Panc1 (cell line): ENCODE measurements around the gene HTR1E.

ENCODE experiments used
- CTCF ChIP-seq: fragments of 450-650 bp; IDR thresholded peaks from 2 replicates; pipeline ENCODE4 v1.5.1; 2017; ENCODE audit warnings: mild to moderate bottlenecking
- POLR2AphosphoS5 ChIP-seq: IDR thresholded peaks from 2 replicates; pipeline ENCODE4 v1.6.1; 2012; ENCODE audit warnings: mild to moderate bottlenecking, low read depth, low read length, moderate library complexity
- SIN3A ChIP-seq: IDR thresholded peaks from 2 replicates; pipeline ENCODE4 v1.6.1; 2012; ENCODE audit warnings: low read depth, mild to moderate bottlenecking, low read length, moderate library complexity, borderline replicate concordance; ENCODE audit not compliant: insufficient read depth

DNA sequence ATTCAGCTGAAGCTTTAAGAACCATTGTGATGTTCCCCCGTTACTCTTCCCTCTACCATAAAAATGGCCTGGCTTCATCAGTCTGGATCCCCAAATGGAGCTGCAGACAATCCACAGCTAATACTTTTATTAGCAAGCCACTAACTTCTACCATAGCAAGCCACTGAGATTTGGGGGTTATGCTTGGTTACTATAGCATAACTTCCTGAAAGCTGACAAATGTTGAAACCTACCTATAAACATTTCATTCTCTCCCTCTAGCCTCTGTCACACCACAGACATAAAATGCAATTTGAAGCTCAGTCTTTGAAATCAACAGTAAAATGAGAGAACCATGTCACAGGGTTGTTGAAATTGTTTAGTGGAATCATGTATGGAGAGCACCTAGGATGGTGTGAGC, 3.0 kb upstream of the HTR1E start:
- TF ChIP-seq CTCF (no peak), POLR2AphosphoS5 (no peak), SIN3A (no peak)
